ENCODE results near the gene TSPAN9.

TSPAN9 gene

GRCh38 chr12:3101309-3102024 lies 24.3 kb downstream of the TSPAN9 start:
- no peak for DNase-seq (ENCODE audit: low read depth)

- no peak for DNase-seq (ENCODE audit: low read depth)
Observed at GRCh38 chr12:3102771-3103410, 25.7 kb downstream of the TSPAN9 start.

GRCh38 chr12:3103806-3104205 lies 26.6 kb downstream of the TSPAN9 start:
- no peak for DNase-seq (ENCODE audit: low read depth)

- DNase-seq (ENCODE audit: low read depth) = no peak
Observed at GRCh38 chr12:3105690-3106479, 28.7 kb downstream of the TSPAN9 start.

GRCh38 chr12:3106579-3106978 lies 29.4 kb downstream of the TSPAN9 start:
- no peak for DNase-seq (ENCODE audit: low read depth)

GRCh38 chr12:3107071-3107583 lies 29.9 kb downstream of the TSPAN9 start:
- DNase-seq (ENCODE audit: low read depth) = no peak

GRCh38 chr12:3107954-3108353 lies 30.8 kb downstream of the TSPAN9 start:
- DNase-seq (ENCODE audit: low read depth) = no peak

GRCh38 chr12:3110578-3110977 lies 33.4 kb downstream of the TSPAN9 start:
- no peak for DNase-seq (ENCODE audit: low read depth)

GRCh38 chr12:3113671-3114325 lies 36.6 kb downstream of the TSPAN9 start:
- DNase-seq (ENCODE audit: low read depth) = no peak

- DNase-seq (ENCODE audit: low read depth) = no peak
Observed at GRCh38 chr12:3114671-3115070, 37.5 kb downstream of the TSPAN9 start.

- DNase-seq (ENCODE audit: low read depth) = no peak
Observed at GRCh38 chr12:3115078-3115477, 37.9 kb downstream of the TSPAN9 start.

GRCh38 chr12:3116106-3116844 lies 39.1 kb downstream of the TSPAN9 start:
- no peak for DNase-seq (ENCODE audit: low read depth)

- no peak for DNase-seq (ENCODE audit: low read depth)
Observed at GRCh38 chr12:3117144-3117581, 40.0 kb downstream of the TSPAN9 start.

- no peak for DNase-seq (ENCODE audit: low read depth)
Observed at GRCh38 chr12:3117591-3118015, 40.4 kb downstream of the TSPAN9 start.

GRCh38 chr12:3119192-3119755 lies 42.1 kb downstream of the TSPAN9 start:
- DNase-seq (ENCODE audit: low read depth) = no peak

GRCh38 chr12:3119756-3120601 lies 42.8 kb downstream of the TSPAN9 start:
- DNase-seq (ENCODE audit: low read depth) = no peak

GRCh38 chr12:3120701-3121100 lies 43.5 kb downstream of the TSPAN9 start:
- no peak for DNase-seq (ENCODE audit: low read depth)

GRCh38 chr12:3122841-3123678 lies 45.9 kb downstream of the TSPAN9 start:
- no peak for DNase-seq (ENCODE audit: low read depth)

- no peak for DNase-seq (ENCODE audit: low read depth)
Observed at GRCh38 chr12:3123729-3124128, 46.5 kb downstream of the TSPAN9 start.

Data from stimulated activated CD8-positive, alpha-beta memory T cell treated with anti-CD3 and anti-CD28 coated beads, Interleukin-15, amount 100 ng/mL, for 1 hour (primary cell).